GM12801 (cell line): Measurements from ENCODE around the gene NELFE.

Experiments
- CTCF ChIP-seq: IDR thresholded peaks from one replicate; pipeline ENCODE4 v1.5.1; 2011; ENCODE audit warnings: control low read depth; ENCODE audit not compliant: insufficient read length; ENCODE audit errors: extremely low read depth

The NELFE gene

GRCh38 chr6:31971993-31972708 is 13.4 kb upstream of the NELFE start, which contains the start of gene DXO:
Gene DXO, minus strand, starts transcription at chr6:31972138. Its CDS starts 463 bp downstream, at chr6:31971675.
- no peak for TF ChIP-seq CTCF

- TF ChIP-seq CTCF = no peak
These were observed 12.7 kb upstream of the NELFE start for GRCh38 chr6:31971279-31971992.

- no peak for TF ChIP-seq CTCF
These were observed 12.0 kb upstream of the NELFE start for GRCh38 chr6:31970604-31971271.

GRCh38 chr6:31969712-31970603 is 11.2 kb upstream of the NELFE start:
- no peak for TF ChIP-seq CTCF

GRCh38 chr6:31968791-31969711 is 10.3 kb upstream of the NELFE start:
- no peak for TF ChIP-seq CTCF

- TF ChIP-seq CTCF = no peak
These were observed 9.6 kb upstream of the NELFE start for GRCh38 chr6:31968326-31968725.
